HG03442 (cell line): ENCODE measurements around the gene DIPK1C.

Experiments
- ATAC-seq: cut with Tn5 transposase; IDR thresholded peaks from one replicate; pipeline ENCODE4 v1.9.1; 2021; ENCODE audit warnings: mild to moderate bottlenecking, moderate library complexity; ENCODE audit not compliant: unreplicated experiment

DIPK1C gene

DNA sequence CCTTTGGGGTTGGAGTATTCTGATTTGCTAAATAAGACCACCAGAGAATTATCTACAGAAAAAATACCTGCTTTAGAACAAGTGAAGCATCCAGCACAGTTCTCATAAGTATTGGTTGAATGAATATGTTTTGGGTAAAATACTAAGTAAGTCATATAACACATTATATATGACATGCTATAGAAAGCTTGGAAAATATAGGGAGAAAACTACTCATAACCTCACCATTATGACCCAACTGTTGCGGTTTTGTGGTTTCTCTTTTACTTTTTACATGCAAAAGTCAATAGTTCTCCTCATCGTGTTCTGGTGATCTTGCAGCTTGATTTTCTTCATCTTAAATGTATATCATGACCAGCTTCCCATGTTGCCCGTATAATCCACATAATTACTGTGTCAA lies 66.2 kb downstream of the DIPK1C start:
- ATAC-seq, result no peak

DNA sequence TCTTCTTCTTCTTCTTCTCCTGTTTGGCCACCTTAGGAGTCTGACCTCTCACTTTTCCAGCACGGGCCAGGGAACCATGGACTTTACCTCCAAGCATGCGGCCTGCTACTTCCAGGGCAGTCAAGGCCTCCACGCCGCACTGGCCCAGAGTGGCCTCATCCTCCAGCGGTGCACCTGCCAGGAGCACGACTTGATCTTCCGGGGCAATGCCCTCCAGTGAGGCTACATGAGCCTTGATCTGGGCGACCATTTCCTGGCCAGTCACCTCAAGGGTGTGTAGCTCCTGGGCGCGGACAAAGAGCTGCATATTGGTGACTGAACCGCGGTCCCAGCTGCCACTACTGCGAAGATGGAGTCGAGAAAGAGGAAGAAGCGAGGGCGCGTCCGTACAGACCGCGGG lies 67.1 kb downstream of the DIPK1C start:
- ATAC-seq, result no peak

DNA sequence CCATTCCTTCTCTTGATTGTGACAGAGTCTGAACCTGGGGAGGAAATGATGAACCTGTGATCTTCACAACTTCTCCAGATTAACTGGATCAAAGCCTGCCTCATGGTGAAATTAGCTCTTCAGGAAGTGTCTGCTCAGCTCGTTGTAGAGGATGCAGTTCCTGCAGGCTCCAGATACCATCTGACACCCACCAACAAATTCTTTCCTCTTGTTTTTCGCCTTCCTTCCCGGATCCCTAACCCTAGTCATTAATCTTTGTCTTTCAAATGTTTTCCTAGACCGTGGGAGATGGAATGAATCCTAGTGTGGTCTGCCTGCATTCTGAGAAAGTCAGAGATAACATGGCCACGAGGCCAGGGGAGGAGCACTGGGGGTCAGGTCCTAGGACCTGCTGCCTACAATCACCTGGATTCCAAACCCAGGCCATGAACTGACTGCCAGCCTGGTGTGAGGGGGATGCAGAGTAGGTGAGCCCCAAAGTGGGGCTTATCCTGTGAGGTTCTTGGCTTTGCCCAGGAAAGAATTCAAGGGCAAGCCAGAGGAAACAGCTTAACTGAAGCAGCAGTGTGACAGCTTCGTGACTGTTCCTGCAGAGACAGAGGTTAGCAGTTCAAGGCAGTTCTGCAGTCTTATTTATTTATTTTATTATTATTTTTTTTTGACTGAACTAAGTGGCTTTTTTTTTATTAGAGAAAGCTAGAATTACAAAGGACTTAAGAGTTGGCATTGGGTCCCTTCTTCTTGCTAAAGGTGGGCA lies 67.8 kb downstream of the DIPK1C start:
- ATAC-seq, result no peak

DNA sequence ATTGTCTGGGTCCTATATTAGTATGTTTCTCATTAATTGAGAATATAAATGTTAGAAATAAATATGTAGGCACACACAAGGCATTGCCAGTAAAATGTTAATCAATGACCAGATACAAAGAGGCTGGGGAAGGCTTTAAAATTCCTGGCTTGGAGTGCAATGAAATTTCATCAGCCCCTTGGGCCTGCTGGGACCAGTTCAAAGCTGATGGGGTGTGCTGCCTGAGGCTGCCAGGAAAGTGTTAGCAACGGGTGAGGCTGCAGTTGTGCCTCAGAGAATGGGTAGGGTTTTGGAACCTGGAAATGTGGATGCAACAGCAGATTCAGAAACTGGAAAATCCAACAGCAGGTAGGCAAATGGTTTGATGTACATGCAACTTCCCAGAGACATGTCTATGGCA lies 68.9 kb downstream of the DIPK1C start:
- no peak for ATAC-seq

DNA sequence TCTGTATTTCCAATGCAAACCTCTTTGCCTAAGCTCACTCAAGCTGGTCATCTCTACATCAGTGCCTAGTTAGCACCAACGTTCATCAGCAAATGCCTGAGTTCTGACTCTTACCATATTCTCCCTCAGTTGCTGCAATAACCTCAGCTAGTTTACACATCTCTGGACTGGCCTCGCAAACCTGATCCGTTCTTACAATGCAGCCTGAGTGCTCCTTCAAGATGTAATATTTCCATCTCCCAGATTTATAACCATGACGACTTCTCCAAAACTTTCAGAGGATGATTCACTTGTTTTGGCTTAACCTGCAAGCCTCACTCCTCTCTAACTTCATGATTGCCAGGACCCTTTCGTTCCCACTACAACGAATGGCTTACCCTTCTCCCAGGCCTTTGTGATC lies 69.7 kb downstream of the DIPK1C start:
- no peak for ATAC-seq
